Stomach (tissue), 19 donors: ENCODE data around the gene OARD1. TPM values are rescaled to one million over a fixed set of nuclear protein-coding genes. Genes with fewer than 3 reads are reported as not detected.
"Not testable (repeated sequence)": the region's sequence is repeated elsewhere in the genome, so short reads cannot be mapped to it uniquely, and the experiment has no call there.

Source experiments
- DNase-seq, 2 donors: peaks; one replicate each; pipeline versions ENCODE4 v3.0.0 to v3.0.0-alpha.2; 2013 to 2019
- H3K27ac ChIP-seq, 5 donors: fragments of 200-600 bp in 4 of 5; sonication (generic) in 4 of 5; one replicate each; pipeline ENCODE4 v1.5.1; 2013 to 2019; ENCODE audit warnings: mild to moderate bottlenecking in 1 of 5, moderate library complexity in 1 of 5
- H3K27me3 ChIP-seq, 3 donors: fragments of 200-600 bp; sonication (generic); one replicate each; pipeline ENCODE4 v1.5.1; 2017 to 2019; ENCODE audit warnings: mixed run types in 1 of 3
- H3K36me3 ChIP-seq, 4 donors: fragments of 200-600 bp; sonication (generic); 1 replicate in 3 of 4; 2 replicates in 1 of 4; pipeline ENCODE4 v1.5.1; 2016 to 2019
- H3K4me1 ChIP-seq, 4 donors: fragments of 200-600 bp; sonication (generic); one replicate each; pipeline ENCODE4 v1.5.1; 2016 to 2019
- H3K4me3 ChIP-seq, 4 donors: fragments of 200-600 bp; sonication (generic) in 3 of 4; one replicate each; pipeline ENCODE4 v1.5.1; 2016 to 2019; ENCODE audit warnings: mild to moderate bottlenecking in 1 of 4
- H3K9me3 ChIP-seq, 4 donors: fragments of 200-600 bp; sonication (generic); one replicate each; pipeline ENCODE4 v1.5.1; 2016 to 2019
- CTCF ChIP-seq, 7 experiments: fragments of 450-650 bp in 4 of 7; fragments of 200-600 bp in 3 of 7; sonication (generic) in 3 of 7; IDR thresholded peaks; one replicate each; pipeline ENCODE4 v1.5.1; 2016 to 2019; ENCODE audit warnings: antibody characterized with exemption in 7 of 7, control low read depth in 2 of 7, mild to moderate bottlenecking in 1 of 7
- EP300 ChIP-seq: sonication (generic); formaldehyde crosslinking; IDR thresholded peaks from one replicate; pipeline ENCODE4 v1.6.1; 2017; ENCODE audit warnings: antibody characterized with exemption
- POLR2A ChIP-seq, 4 donors: fragments of 450-650 bp; IDR thresholded peaks; one replicate each; pipeline ENCODE4 v1.6.1; 2016; ENCODE audit warnings: antibody characterized with exemption in 4 of 4, control low read depth in 2 of 4, mild to moderate bottlenecking in 1 of 4, moderate library complexity in 1 of 4
- POLR2AphosphoS5 ChIP-seq, 3 donors: sonication (generic); formaldehyde crosslinking; IDR thresholded peaks; one replicate each; pipeline ENCODE4 v1.6.1; 2016; ENCODE audit warnings: antibody characterized with exemption in 3 of 3
- WGBS, 5 donors: extraction: QIAGEN DNeasy Blood & Tissue Kit in 3 of 5; methylation state at CpG; one replicate each; pipeline versions ENCODE4 v1.1.5 to v1.1.7; 2013 to 2018; 5-methylcytosine and 5-hydroxymethylcytosine counted together
- intact Hi-C: fragments of 100-400 bp; cut with DNase I; formaldehyde crosslinking; loops from one replicate; pipeline ENCODE4 v1.15.1; 2023; ENCODE audit warnings: low total_unique reads
- long read RNA-seq, 10 donors: transcript quantifications; one replicate each; lab custom pipeline, GENCODE V29; 2026
- polyA plus RNA-seq, 3 donors: library from polyadenylated mRNA; stranded (reverse); fragments of 200-250 nt; gene quantifications; one replicate each; pipeline ENCODE4 v1.2.3, GENCODE V29; 2013
- total RNA-seq, 5 donors: library from RNA; depleted of rRNA; stranded (reverse); fragments of >200 nt; gene quantifications; one replicate each; pipeline versions ENCODE4 v1.1.0 to v1.2.3, GENCODE V29; 2014 to 2016
- donor health status: healthy with polysubstance abuse.
- donor health status: Bipolar disorder and iron deficiency.
- donor health status: healthy.

The OARD1 gene
- total RNA-seq (10 to 100 TPM in 3 of 5 donors, 1 to 10 TPM in 2; 1.2 to 39.7 (median 26.4) TPM), polyA plus RNA-seq (10 to 100 TPM; 36.1 to 69.0 (median 36.6) TPM)
- long read RNA-seq, donor 1, partial matches to known transcripts: 6 of 11 reads
- long read RNA-seq, donor 1, other reads (novel, unspliced or antisense): 0 of 11 reads
- long read RNA-seq, donor 2, partial matches to known transcripts: 0 of 12 reads
- long read RNA-seq, donor 2, other reads (novel, unspliced or antisense): 0 of 12 reads
- long read RNA-seq, donor 3, partial matches to known transcripts: 7 of 14 reads
- long read RNA-seq, donor 3, other reads (novel, unspliced or antisense): 0 of 14 reads
- long read RNA-seq, donor 4: 0 reads
- long read RNA-seq, donor 5, transcript OARD1-210 (6 exons, 3,330 nt): major isoform, 5 of 14 reads
- long read RNA-seq, donor 5, partial matches to known transcripts: 5 of 14 reads
- long read RNA-seq, donor 5, other reads (novel, unspliced or antisense): 0 of 14 reads
- long read RNA-seq, donor 6, transcript OARD1-210 (6 exons, 3,330 nt): minor isoform, 9 of 49 reads
- long read RNA-seq, donor 6, transcript OARD1-202 (6 exons, 1,337 nt): major isoform, 11 of 49 reads
- long read RNA-seq, donor 6, partial matches to known transcripts: 14 of 49 reads
- long read RNA-seq, donor 6, other reads (novel, unspliced or antisense): 6 of 49 reads
- long read RNA-seq, donor 7, partial matches to known transcripts: 6 of 15 reads
- long read RNA-seq, donor 7, other reads (novel, unspliced or antisense): 0 of 15 reads
- long read RNA-seq, donor 8, transcript OARD1-210 (6 exons, 3,330 nt): major isoform, 7 of 45 reads
- long read RNA-seq, donor 8, transcript OARD1-202 (6 exons, 1,337 nt): minor isoform, 6 of 45 reads
- long read RNA-seq, donor 8, partial matches to known transcripts: 25 of 45 reads
- long read RNA-seq, donor 8, other reads (novel, unspliced or antisense): 0 of 45 reads
- long read RNA-seq, donor 9, partial matches to known transcripts: 0 of 8 reads
- long read RNA-seq, donor 9, other reads (novel, unspliced or antisense): 0 of 8 reads
- long read RNA-seq, donor 10, partial matches to known transcripts: 0 of 1 reads
- long read RNA-seq, donor 10, other reads (novel, unspliced or antisense): 0 of 1 reads

- WGBS, 5 donors: 0 to 1% (median 0%) methylated on average over 56 to 63 of the region's 63 CpGs
- peak within 1 kb of the TSS; percentile 94 to 100 (median 100) for H3K27ac ChIP-seq
- peaks cover 28 to 65% (median 44%) of the 10 kb centered on the region in 4 donors for H3K4me1 ChIP-seq
- peak; percentile 29 to 84 (median 84) for TF ChIP-seq POLR2AphosphoS5 (IDR thresholded peaks at IDR 0.05)
- TF ChIP-seq CTCF (IDR thresholded peaks at IDR 0.05): peak in 1 of 7 experiments; percentile 26
- TF ChIP-seq EP300: no peak
- TF ChIP-seq POLR2A (IDR thresholded peaks at IDR 0.05): peak in 2 of 4 donors; percentile 27 to 49
- peak; percentile 99 to 100 for DNase-seq
- intact Hi-C loops: no loop called here
- peak within 1 kb of the TSS; percentile 81 to 94 (median 92) for H3K4me3 ChIP-seq
- H3K9me3 ChIP-seq: no peaks in the 10 kb centered on the region
- H3K36me3 ChIP-seq: peaks cover 0 to 30% (median 27%) of the 10 kb centered on the region in 4 donors
- no peaks in the 10 kb centered on the region for H3K27me3 ChIP-seq
Measured at GRCh38 chr6:41071923-41072835, at the start of gene OARD1. OARD1 (minus strand) TSS chr6:41072356; CDS start chr6:41071634, 722 bp downstream.

GRCh38 chr6:41120058-41120457, 47.9 kb upstream of the OARD1 start:
- intact Hi-C loops: no loop called here
- no peak for DNase-seq
- TF ChIP-seq EP300 (no peak), POLR2AphosphoS5 (IDR thresholded peaks at IDR 0.05) (no peak), CTCF (IDR thresholded peaks at IDR 0.05) (no peak), POLR2A (IDR thresholded peaks at IDR 0.05) (no peak)
- H3K27me3 ChIP-seq: no peaks in the 10 kb centered on the region
- H3K4me1 ChIP-seq: no peaks in the 10 kb centered on the region
- no peak overlapping the region for H3K4me3 ChIP-seq
- WGBS, 5 donors: 91 to 100% (median 100%) methylated on average over 1 of the region's 1 CpG
- H3K9me3 ChIP-seq: no peaks in the 10 kb centered on the region
- H3K27ac ChIP-seq: no peak overlapping the region
- peaks cover 0 to 40% (median 26%) of the 10 kb centered on the region in 4 donors for H3K36me3 ChIP-seq

- Histone ChIP-seq H3K4me3 (no peak overlapping the region), H3K4me1 (no peaks in the 10 kb centered on the region), H3K36me3 (peaks cover 0 to 36% (median 25%) of the 10 kb centered on the region in 4 donors), H3K27me3 (no peaks in the 10 kb centered on the region), H3K9me3 (no peaks in the 10 kb centered on the region), H3K27ac (no peak overlapping the region)
- intact Hi-C loops: no loop called here
- TF ChIP-seq POLR2AphosphoS5 (IDR thresholded peaks at IDR 0.05) (no peak), POLR2A (IDR thresholded peaks at IDR 0.05) (no peak), EP300 (no peak), CTCF (IDR thresholded peaks at IDR 0.05) (no peak)
- no peak for DNase-seq
- WGBS, 5 donors: 51 to 79% (median 68%) methylated on average over 1 of the region's 1 CpG
Measured at GRCh38 chr6:41119508-41119907, 47.4 kb upstream of the OARD1 start.

- H3K9me3 ChIP-seq, H3K27ac ChIP-seq, DNase-seq, H3K27me3 ChIP-seq, H3K4me1 ChIP-seq, H3K4me3 ChIP-seq, intact Hi-C loops, H3K36me3 ChIP-seq: not testable (repeated sequence)
- whole genome bisulfite sequencing, 5 donors: 89 to 100% (median 98%) methylated on average over 2 of the region's 2 CpGs
Measured at GRCh38 chr6:41115027-41115426, 42.9 kb upstream of the OARD1 start.
